Uterus (tissue), 4 donors: ENCODE data around the gene GPD2. TPM values are rescaled to one million over a fixed set of nuclear protein-coding genes. Genes with fewer than 3 reads are reported as not detected.
A peak's percentile ranks its signal among the peaks of the same experiment; 100 is the strongest.

ENCODE experiments used
- DNase-seq, 2 donors: peaks; one replicate each; pipeline ENCODE4 v3.0.0-alpha.2; 2019 to 2020
- H3K27ac ChIP-seq, 2 donors: fragments of 200-600 bp; sonication (generic); 1 replicate in 1 of 2; 2 replicates in 1 of 2; pipeline ENCODE4 v1.5.1; 2016 to 2018
- H3K27me3 ChIP-seq, 2 donors: fragments of 200-600 bp; sonication (generic); one replicate each; pipeline ENCODE4 v1.5.1; 2018 to 2019; ENCODE audit warnings: control low read depth in 1 of 2
- H3K36me3 ChIP-seq, 2 donors: fragments of 200-600 bp; sonication (generic); one replicate each; pipeline ENCODE4 v1.5.1; 2019; ENCODE audit warnings: control low read depth in 1 of 2
- H3K4me1 ChIP-seq, 2 donors: fragments of 200-600 bp; sonication (generic); one replicate each; pipeline ENCODE4 v1.5.1; 2018 to 2019; ENCODE audit warnings: control low read depth in 1 of 2
- H3K4me3 ChIP-seq, 2 donors: fragments of 200-600 bp; sonication (generic); 1 replicate in 1 of 2; 2 replicates in 1 of 2; pipeline ENCODE4 v1.5.1; 2018 to 2019; ENCODE audit warnings: mild to moderate bottlenecking in 1 of 2
- H3K9me3 ChIP-seq, 2 donors: fragments of 200-600 bp; sonication (generic); one replicate each; pipeline ENCODE4 v1.5.1; 2019; ENCODE audit warnings: control low read depth in 1 of 2
- POLR2A ChIP-seq, 2 donors: fragments of 450-650 bp; IDR thresholded peaks; one replicate each; pipeline ENCODE4 v1.6.1; 2016; ENCODE audit warnings: antibody characterized with exemption in 2 of 2, mild to moderate bottlenecking in 1 of 2, moderate library complexity in 1 of 2
- intact Hi-C: fragments of 100-400 bp; cut with DNase I; formaldehyde crosslinking; loops from one replicate; pipeline ENCODE4 v1.15.1; 2023; ENCODE audit warnings: low total_unique reads
- total RNA-seq, 4 donors: library from RNA; depleted of rRNA in 3 of 4; stranded (reverse); fragments of >200 nt in 3 of 4; gene quantifications; one replicate each; pipeline versions ENCODE4 v1.1.0 to v1.2.4, GENCODE V29; 2014 to 2023
- TF ChIP-seq, protein P1 (sequence below), 4 experiments: fragments of 200-600 bp in 2 of 4; fragments of 450-650 bp in 2 of 4; sonication (generic) in 2 of 4; IDR thresholded peaks; one replicate each; pipeline ENCODE4 v1.5.1; 2016 to 2019; ENCODE audit warnings: antibody characterized with exemption in 4 of 4, mild to moderate bottlenecking in 2 of 4, moderate library complexity in 1 of 4
- donor health status: DM: yes; HTN: yes; CAD: no.

GPD2 gene
- total RNA-seq, 4 donors from 2014 or later = 2.0 to 41.6 (median 32.1) TPM

DNA sequence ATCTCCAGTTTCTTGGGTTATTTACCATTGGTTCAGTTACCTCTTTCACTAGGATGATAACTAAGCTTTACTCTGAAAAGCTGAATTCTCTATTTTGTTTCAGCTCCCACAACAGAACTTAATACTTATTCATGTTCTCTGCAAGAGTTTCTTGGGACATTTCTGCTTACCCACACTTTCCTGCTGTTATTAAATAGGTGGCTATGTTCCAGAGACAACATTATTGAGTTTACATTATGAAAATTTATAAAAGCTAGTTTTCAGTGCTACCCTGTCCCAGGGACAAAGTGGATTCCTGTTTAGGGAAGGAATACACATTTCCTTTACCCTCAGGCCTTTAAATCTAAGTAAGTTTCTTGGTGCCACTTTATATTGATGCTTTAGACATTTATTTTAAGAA is 7.0 kb upstream of the GPD2 start:
- Histone ChIP-seq H3K4me3 (no peak overlapping the region), H3K9me3 (no peaks in the 10 kb centered on the region), H3K27ac (no peak overlapping the region), H3K36me3 (no peaks in the 10 kb centered on the region), H3K27me3 (no peaks in the 10 kb centered on the region), H3K4me1 (no peaks in the 10 kb centered on the region)
- TF ChIP-seq, protein P1, sequence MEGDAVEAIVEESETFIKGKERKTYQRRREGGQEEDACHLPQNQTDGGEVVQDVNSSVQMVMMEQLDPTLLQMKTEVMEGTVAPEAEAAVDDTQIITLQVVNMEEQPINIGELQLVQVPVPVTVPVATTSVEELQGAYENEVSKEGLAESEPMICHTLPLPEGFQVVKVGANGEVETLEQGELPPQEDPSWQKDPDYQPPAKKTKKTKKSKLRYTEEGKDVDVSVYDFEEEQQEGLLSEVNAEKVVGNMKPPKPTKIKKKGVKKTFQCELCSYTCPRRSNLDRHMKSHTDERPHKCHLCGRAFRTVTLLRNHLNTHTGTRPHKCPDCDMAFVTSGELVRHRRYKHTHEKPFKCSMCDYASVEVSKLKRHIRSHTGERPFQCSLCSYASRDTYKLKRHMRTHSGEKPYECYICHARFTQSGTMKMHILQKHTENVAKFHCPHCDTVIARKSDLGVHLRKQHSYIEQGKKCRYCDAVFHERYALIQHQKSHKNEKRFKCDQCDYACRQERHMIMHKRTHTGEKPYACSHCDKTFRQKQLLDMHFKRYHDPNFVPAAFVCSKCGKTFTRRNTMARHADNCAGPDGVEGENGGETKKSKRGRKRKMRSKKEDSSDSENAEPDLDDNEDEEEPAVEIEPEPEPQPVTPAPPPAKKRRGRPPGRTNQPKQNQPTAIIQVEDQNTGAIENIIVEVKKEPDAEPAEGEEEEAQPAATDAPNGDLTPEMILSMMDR (IDR thresholded peaks at IDR 0.05) = no peak
- TF ChIP-seq POLR2A (IDR thresholded peaks at IDR 0.05) = no peak
- intact Hi-C loops = no loop called here
- no peak for DNase-seq

DNA sequence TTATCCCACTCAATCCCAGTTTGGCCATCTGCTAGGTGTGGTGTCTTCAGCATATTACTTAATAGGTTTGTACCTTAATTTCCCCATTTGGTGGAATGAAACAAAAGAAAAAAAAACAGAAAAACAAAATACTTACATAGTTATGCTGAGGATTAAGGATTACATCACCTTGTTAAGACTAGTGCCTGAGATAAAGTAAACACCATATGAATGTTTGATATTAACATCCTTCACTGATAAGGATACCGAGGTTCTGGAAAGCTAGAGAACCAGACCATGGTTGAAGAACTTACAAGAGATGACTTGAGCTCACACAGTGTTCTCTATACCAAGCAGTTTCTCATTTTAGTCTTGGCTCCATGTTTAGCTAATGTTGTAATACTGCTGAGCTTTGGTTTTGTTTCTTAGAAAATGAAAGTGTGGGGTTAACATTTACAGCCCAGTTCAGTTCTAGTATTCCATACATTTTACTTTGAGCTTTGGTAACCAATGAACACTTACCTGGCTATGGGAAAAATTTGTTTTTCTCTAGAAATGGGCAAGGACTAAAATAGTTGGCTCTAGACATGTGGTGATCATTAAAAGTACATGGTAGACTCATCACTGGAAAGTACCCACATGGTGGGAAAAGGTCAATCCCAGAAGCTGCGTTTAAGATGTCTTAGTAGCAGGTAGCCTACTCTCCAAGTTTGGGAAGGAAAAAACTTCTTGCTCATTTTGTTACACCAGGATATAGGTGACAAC is 5.8 kb upstream of the GPD2 start:
- Histone ChIP-seq H3K27me3 (no peaks in the 10 kb centered on the region), H3K36me3 (no peaks in the 10 kb centered on the region), H3K4me3 (no peak overlapping the region), H3K4me1 (no peaks in the 10 kb centered on the region), H3K27ac (no peak overlapping the region), H3K9me3 (no peaks in the 10 kb centered on the region)
- TF ChIP-seq POLR2A (IDR thresholded peaks at IDR 0.05) = no peak
- TF ChIP-seq, protein P1 (IDR thresholded peaks at IDR 0.05) = no peak
- intact Hi-C loops = no loop called here
- DNase-seq = no peak

DNA sequence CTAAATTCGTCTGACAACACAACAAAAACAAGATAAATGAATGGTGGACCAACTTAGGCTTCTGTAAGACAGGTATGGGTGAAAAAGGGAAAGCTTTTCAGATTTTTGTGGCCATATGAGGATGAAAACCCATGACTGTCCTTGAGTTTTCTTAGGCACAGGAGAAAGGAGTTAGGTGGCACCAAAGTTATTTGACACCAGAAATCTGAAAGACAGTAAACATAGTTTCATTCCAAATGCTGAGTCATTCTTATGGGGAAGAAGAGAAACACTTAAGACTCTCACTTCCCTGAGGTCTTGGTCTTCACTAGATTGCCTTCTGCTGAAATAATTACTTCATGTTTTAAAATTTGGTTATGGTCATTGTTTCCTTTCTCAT is 5.2 kb upstream of the GPD2 start:
- H3K4me3 ChIP-seq = no peak overlapping the region
- no peaks in the 10 kb centered on the region for H3K27me3 ChIP-seq
- H3K9me3 ChIP-seq = no peaks in the 10 kb centered on the region
- H3K36me3 ChIP-seq = no peaks in the 10 kb centered on the region
- H3K4me1 ChIP-seq = no peaks in the 10 kb centered on the region
- DNase-seq = no peak
- intact Hi-C loops = no loop called here
- no peak overlapping the region for H3K27ac ChIP-seq
- TF ChIP-seq, protein P1 (IDR thresholded peaks at IDR 0.05) = no peak
- TF ChIP-seq POLR2A (IDR thresholded peaks at IDR 0.05) = no peak

DNA sequence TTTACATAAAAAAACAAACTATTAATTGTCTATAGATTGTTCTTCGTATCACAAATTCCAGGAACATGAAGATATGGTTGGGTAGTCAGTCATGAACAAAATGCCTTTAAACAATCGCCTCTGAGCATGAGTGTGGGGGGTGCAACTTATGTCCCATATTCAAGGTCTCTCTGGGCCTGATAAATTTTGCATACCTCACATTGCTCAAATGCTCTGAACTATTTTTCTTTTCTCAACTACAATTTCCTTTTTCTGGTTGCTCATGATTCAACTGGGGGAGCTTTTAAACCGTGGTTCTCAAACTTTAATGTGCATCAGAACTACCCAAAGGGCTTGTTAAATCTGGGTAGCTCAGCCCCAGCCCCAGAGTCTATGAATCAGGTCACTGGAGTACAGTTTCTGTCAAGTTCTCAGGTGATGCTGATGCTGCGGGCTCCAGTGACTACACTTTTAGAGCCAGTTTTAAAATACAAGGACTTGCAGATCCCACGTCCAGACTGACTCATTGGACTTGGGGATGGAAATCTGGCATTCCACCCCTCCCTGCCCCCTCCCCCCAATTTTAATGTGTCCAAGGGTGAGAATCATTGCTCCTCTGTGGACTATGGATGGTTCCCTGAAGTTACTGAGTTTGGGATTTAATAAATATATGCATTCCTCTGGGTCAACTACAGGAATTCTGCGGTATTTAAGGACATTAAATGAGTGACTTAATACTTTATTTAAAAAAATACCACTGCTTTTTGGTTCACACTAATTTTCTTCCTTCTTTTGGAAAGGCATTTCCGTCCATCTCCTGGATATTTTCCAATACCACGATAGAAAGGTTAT is 1.5 kb upstream of the GPD2 start:
- intact Hi-C loops = loop anchor here (5.0 kb wide), 1 partner anchor 32 kb away; no protein-coding TSS in a partner anchor
- H3K9me3 ChIP-seq = no peaks in the 10 kb centered on the region
- peaks cover 0 to 3% of the 10 kb centered on the region in 2 donors for H3K4me1 ChIP-seq
- H3K27ac ChIP-seq = peak overlapping the region; percentile 96 to 100
- no peaks in the 10 kb centered on the region for H3K27me3 ChIP-seq
- no peak for DNase-seq
- H3K36me3 ChIP-seq = no peaks in the 10 kb centered on the region
- H3K4me3 ChIP-seq = peak overlapping the region; percentile 90
- no peak for TF ChIP-seq POLR2A (IDR thresholded peaks at IDR 0.05)
- TF ChIP-seq, protein P1 (IDR thresholded peaks at IDR 0.05) = no peak

DNA sequence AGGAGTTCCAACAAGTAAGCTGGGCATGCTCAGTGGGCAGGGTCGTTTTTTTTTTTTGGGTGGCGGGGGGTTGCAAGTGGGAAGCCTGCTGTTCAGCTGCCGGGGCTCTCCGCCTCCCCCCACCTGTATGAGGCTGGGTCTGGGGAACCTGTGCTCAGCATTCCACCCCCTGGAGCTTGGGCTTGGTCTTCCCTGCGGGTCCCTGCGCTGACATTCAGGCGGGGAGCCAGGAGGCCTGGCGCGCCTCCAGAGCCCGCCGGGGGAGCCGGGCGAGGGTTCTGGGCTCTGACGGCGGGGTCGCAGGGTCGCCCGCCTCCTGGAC is 822 bp upstream of the GPD2 start:
- Histone ChIP-seq H3K27me3 (no peaks in the 10 kb centered on the region), H3K9me3 (no peaks in the 10 kb centered on the region), H3K27ac (peak overlapping the region; percentile 96 to 100), H3K36me3 (no peaks in the 10 kb centered on the region), H3K4me1 (peaks cover 0 to 3% of the 10 kb centered on the region in 2 donors), H3K4me3 (peak overlapping the region; percentile 90)
- TF ChIP-seq, protein P1 (IDR thresholded peaks at IDR 0.05) = no peak
- no peak for TF ChIP-seq POLR2A (IDR thresholded peaks at IDR 0.05)
- intact Hi-C loops = loop anchor here (5.0 kb wide), 1 partner anchor 33 kb away; no protein-coding TSS in a partner anchor
- DNase-seq = no peak
